ENCODE results near the gene TMEM127. TPM values are rescaled to one million over a fixed set of nuclear protein-coding genes. Genes with fewer than 3 reads are reported as not detected.

TMEM127 gene
- total RNA-seq, 1 experiment from 2014 or later: 49.1 TPM

DNA sequence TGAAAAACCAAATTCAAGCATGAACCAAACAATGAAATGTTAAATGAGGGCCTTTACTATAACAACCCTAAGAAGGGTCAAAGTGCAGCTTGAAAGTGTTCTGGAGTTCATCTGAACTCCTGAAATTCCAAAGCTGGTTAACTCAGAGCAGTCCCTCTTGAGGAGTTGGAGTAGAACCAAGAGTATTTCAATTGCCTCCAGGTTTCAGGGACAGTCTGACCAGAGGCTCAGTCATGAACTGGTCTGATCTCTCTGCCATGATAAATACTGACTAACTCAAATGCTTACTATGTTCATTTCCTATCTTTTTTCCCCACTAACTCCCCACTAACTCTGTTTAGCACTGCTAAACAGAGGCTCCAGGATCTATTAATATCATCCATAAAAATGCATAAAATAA lies 59.9 kb downstream of the TMEM127 start:
- Mint-ChIP-seq H3K36me3 (ENCODE audit: insufficient read depth, unreplicated experiment) (peaks cover 45% of the 10 kb centered on the region), H3K4me3 (ENCODE audit: unreplicated experiment) (peak overlapping the region; percentile 59), H3K27ac (ENCODE audit: unreplicated experiment) (peak overlapping the region; percentile 43), H3K27me3 (ENCODE audit: insufficient read depth, unreplicated experiment) (no peaks in the 10 kb centered on the region), H3K9me3 (ENCODE audit: unreplicated experiment) (no peaks in the 10 kb centered on the region), H3K4me1 (ENCODE audit: low read depth, unreplicated experiment) (peaks cover 28% of the 10 kb centered on the region)
- no peak overlapping the region for H3K4me3 ChIP-seq (ENCODE audit: low read depth, low read length)
- no peak for TF ChIP-seq CTCF (IDR thresholded peaks at IDR 0.05; ENCODE audit: insufficient read depth in 1 of 2, low read depth in 1 of 2, low read length in 1 of 2, severe bottlenecking in 1 of 2, unreplicated experiment in 1 of 2)
- no peak for DNase-seq
- ChIA-PET CTCF (interaction anchor here (1.4 kb wide), 1 partner anchor 55 kb away, joined by 4 read pairs; no protein-coding TSS in a partner anchor), POLR2A (interaction anchor here (1.1 kb wide), 1 partner anchor 130 kb away, joined by 3 read pairs; the partner anchor contains the start of gene NCAPH)
- intact Hi-C loops (cut with micrococcal nuclease; ENCODE audit: unreplicated experiment): no loop called here
- no peaks in the 10 kb centered on the region for H3K9me3 ChIP-seq
- H3K4me1 ChIP-seq: peaks cover 35% of the 10 kb centered on the region
- BruUV-seq (replicated peaks): no TSS peak
- no peaks in the 10 kb centered on the region for H3K27me3 ChIP-seq (replicated peaks; ENCODE audit: control insufficient read depth, insufficient read depth, low read length)
- H3K36me3 ChIP-seq (ENCODE audit: control insufficient read depth, insufficient read depth, low read length): no peaks in the 10 kb centered on the region; the same call in 1 of the 2 replicates

- Mint-ChIP-seq H3K27ac (ENCODE audit: unreplicated experiment) (no peak overlapping the region), H3K4me1 (ENCODE audit: low read depth, unreplicated experiment) (peaks cover 23% of the 10 kb centered on the region), H3K4me3 (ENCODE audit: unreplicated experiment) (no peak overlapping the region), H3K9me3 (ENCODE audit: unreplicated experiment) (no peaks in the 10 kb centered on the region), H3K27me3 (ENCODE audit: insufficient read depth, unreplicated experiment) (no peaks in the 10 kb centered on the region), H3K36me3 (ENCODE audit: insufficient read depth, unreplicated experiment) (peaks cover 45% of the 10 kb centered on the region)
- no peaks in the 10 kb centered on the region for H3K9me3 ChIP-seq
- H3K4me1 ChIP-seq: peaks cover 33% of the 10 kb centered on the region
- ChIA-PET POLR2A (interaction anchor here (0.6 kb wide), 1 partner anchor 18 kb away, joined by 3 read pairs; no protein-coding TSS in a partner anchor), CTCF (interaction anchor here (1.4 kb wide), 1 partner anchor 55 kb away, joined by 4 read pairs; no protein-coding TSS in a partner anchor)
- DNase-seq: no peak
- TF ChIP-seq CTCF (IDR thresholded peaks at IDR 0.05; ENCODE audit: insufficient read depth in 1 of 2, low read depth in 1 of 2, low read length in 1 of 2, severe bottlenecking in 1 of 2, unreplicated experiment in 1 of 2): no peak
- H3K4me3 ChIP-seq (ENCODE audit: low read depth, low read length): no peak overlapping the region
- BruUV-seq (replicated peaks): no TSS peak
- no peaks in the 10 kb centered on the region; the same call in 1 of the 2 replicates for H3K36me3 ChIP-seq (ENCODE audit: control insufficient read depth, insufficient read depth, low read length)
- no peaks in the 10 kb centered on the region for H3K27me3 ChIP-seq (replicated peaks; ENCODE audit: control insufficient read depth, insufficient read depth, low read length)
- intact Hi-C loops (cut with micrococcal nuclease; ENCODE audit: unreplicated experiment): no loop called here
Measured at GRCh38 chr2:96204836-96205624, 60.8 kb downstream of the TMEM127 start.

DNA sequence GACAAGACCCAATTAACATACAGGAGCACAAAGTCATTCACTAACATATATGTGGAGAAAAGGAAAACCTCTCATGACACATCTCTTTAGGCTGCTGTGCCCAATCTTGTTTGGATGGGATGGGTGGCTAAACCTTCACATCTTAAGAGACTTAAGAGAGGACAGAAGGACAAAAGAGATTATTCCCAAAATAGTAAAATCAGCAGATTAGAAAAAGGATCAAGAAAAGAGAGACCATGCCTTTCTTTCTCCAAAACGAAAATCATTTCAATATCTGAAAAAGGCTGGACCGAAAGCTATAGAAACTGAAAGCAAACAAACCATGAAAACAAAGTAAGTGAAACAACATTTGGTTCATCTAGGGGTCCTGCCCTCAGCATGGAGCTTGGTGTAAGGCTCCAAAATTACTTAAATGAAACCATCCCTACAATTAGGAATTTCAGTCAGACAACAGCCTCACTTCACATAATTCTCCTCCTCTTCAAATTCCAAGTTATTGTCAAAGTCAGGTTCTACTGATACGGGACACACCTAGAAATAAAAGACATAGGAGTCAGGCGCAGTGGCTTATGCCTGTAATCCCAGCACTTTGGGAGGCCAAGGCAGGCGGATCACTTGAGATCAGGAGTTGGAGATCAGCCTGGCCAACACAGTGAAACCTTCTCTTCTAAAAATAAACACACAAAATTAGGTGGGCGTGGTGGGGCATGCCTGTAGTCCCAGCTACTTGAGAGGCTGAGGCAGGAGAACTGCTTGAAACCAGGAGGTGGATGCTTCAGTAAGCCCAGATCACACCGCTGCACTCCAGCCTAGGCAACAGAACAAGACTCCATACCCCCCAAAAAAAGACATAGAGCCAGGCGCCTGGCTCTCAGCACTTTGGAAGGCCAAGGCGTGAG lies 62.4 kb downstream of the TMEM127 start:
- Histone ChIP-seq H3K9me3 (no peaks in the 10 kb centered on the region), H3K27me3 (replicated peaks; ENCODE audit: control insufficient read depth, insufficient read depth, low read length) (no peaks in the 10 kb centered on the region), H3K36me3 (ENCODE audit: control insufficient read depth, insufficient read depth, low read length) (no peaks in the 10 kb centered on the region; the same call in 1 of the 2 replicates), H3K4me3 (ENCODE audit: low read depth, low read length) (no peak overlapping the region), H3K4me1 (peaks cover 24% of the 10 kb centered on the region)
- Mint-ChIP-seq H3K27me3 (ENCODE audit: insufficient read depth, unreplicated experiment) (no peaks in the 10 kb centered on the region), H3K36me3 (ENCODE audit: insufficient read depth, unreplicated experiment) (peaks cover 46% of the 10 kb centered on the region), H3K4me3 (ENCODE audit: unreplicated experiment) (no peak overlapping the region), H3K27ac (ENCODE audit: unreplicated experiment) (peak overlapping the region; percentile 26), H3K4me1 (ENCODE audit: low read depth, unreplicated experiment) (peaks cover 26% of the 10 kb centered on the region), H3K9me3 (ENCODE audit: unreplicated experiment) (no peaks in the 10 kb centered on the region)
- intact Hi-C loops (cut with micrococcal nuclease; ENCODE audit: unreplicated experiment): no loop called here
- no TSS peak for BruUV-seq (replicated peaks)
- DNase-seq: no peak
- CTCF ChIA-PET: no interaction called here
- TF ChIP-seq CTCF (IDR thresholded peaks at IDR 0.05; ENCODE audit: insufficient read depth in 1 of 2, low read depth in 1 of 2, low read length in 1 of 2, severe bottlenecking in 1 of 2, unreplicated experiment in 1 of 2): no peak
- POLR2A ChIA-PET: no interaction called here

Data from Caco-2 (cell line).